ENCODE data around the gene GASK1A.

DNA sequence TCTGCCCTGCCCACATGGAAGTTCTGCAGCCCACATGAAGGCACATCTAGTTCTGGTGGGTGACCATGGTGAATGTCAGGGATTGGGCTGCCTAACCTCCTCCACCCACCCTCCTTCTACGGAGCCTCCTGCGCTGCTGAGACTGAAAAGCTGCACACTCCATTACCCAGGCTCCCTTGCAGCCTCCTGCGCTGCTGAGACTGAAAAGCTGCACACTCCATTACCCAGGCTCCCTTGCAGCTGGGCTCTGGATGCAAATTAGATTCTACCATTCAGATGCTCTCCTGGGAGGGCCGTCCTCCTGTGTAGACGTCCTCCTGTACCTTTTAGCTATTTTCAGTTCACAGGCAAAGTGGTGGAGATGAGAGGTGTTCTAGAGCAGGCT, 94.7 kb downstream of the GASK1A start:
- TF ChIP-seq RAD21 (IDR thresholded peaks at IDR 0.05; ENCODE audit: insufficient read depth, low read depth, low read length), result no peak
- TF ChIP-seq, protein P1, sequence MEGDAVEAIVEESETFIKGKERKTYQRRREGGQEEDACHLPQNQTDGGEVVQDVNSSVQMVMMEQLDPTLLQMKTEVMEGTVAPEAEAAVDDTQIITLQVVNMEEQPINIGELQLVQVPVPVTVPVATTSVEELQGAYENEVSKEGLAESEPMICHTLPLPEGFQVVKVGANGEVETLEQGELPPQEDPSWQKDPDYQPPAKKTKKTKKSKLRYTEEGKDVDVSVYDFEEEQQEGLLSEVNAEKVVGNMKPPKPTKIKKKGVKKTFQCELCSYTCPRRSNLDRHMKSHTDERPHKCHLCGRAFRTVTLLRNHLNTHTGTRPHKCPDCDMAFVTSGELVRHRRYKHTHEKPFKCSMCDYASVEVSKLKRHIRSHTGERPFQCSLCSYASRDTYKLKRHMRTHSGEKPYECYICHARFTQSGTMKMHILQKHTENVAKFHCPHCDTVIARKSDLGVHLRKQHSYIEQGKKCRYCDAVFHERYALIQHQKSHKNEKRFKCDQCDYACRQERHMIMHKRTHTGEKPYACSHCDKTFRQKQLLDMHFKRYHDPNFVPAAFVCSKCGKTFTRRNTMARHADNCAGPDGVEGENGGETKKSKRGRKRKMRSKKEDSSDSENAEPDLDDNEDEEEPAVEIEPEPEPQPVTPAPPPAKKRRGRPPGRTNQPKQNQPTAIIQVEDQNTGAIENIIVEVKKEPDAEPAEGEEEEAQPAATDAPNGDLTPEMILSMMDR (IDR thresholded peaks at IDR 0.05 in 2 of 3, conservative IDR thresholded peaks at IDR 0.05 in 1 of 3; ENCODE audit: control insufficient read depth in 2 of 3, extremely low read depth in 1 of 3, insufficient read depth in 1 of 3, low read depth in 3 of 3, low read length in 3 of 3), result no peak
- no peak for TF ChIP-seq POLR2AphosphoS2 (IDR thresholded peaks at IDR 0.05; ENCODE audit: low read depth, low read length)
- TF ChIP-seq BMI1 (IDR thresholded peaks at IDR 0.05; ENCODE audit: borderline replicate concordance), result no peak
- no peak for TF ChIP-seq EZH2 (IDR thresholded peaks at IDR 0.05; ENCODE audit: borderline replicate concordance, control insufficient read depth, low read depth, low read length)
- no peak for TF ChIP-seq BHLHE40 (IDR thresholded peaks at IDR 0.05; ENCODE audit: borderline replicate concordance in 1 of 2, low read depth in 2 of 2, low read length in 1 of 2)
- no peak for TF ChIP-seq POLR2A (IDR thresholded peaks at IDR 0.05; ENCODE audit: low read depth, low read length)
- TF ChIP-seq, protein P2, sequence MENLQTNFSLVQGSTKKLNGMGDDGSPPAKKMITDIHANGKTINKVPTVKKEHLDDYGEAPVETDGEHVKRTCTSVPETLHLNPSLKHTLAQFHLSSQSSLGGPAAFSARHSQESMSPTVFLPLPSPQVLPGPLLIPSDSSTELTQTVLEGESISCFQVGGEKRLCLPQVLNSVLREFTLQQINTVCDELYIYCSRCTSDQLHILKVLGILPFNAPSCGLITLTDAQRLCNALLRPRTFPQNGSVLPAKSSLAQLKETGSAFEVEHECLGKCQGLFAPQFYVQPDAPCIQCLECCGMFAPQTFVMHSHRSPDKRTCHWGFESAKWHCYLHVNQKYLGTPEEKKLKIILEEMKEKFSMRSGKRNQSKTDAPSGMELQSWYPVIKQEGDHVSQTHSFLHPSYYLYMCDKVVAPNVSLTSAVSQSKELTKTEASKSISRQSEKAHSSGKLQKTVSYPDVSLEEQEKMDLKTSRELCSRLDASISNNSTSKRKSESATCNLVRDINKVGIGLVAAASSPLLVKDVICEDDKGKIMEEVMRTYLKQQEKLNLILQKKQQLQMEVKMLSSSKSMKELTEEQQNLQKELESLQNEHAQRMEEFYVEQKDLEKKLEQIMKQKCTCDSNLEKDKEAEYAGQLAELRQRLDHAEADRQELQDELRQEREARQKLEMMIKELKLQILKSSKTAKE (IDR thresholded peaks at IDR 0.05; ENCODE audit: low read depth, poor library complexity, severe bottlenecking), result no peak
- no peak for TF ChIP-seq HDAC6 (IDR thresholded peaks at IDR 0.05; ENCODE audit: unreplicated experiment)
- TF ChIP-seq EP300 (IDR thresholded peaks at IDR 0.05; ENCODE audit: borderline replicate concordance in 1 of 2, control insufficient read depth in 1 of 2, low read depth in 2 of 2, low read length in 2 of 2), result no peak

Measured in GM12878 (cell line).